SKM-1 (cell line): ENCODE results near the gene SERINC4.
"Not testable (repeated sequence)": the region's sequence is repeated elsewhere in the genome, so short reads cannot be mapped to it uniquely, and the experiment has no call there.

ENCODE experiments used
- DNase-seq: peaks from one replicate; lab custom pipeline; 2025; ENCODE audit not compliant: unreplicated experiment; lab: John Stamatoyannopoulos, UW

Gene SERINC4

GRCh38 chr15:43763819-43764446 lies 36.1 kb downstream of the SERINC4 start:
- no peak for DNase-seq

- DNase-seq, result no peak
Observed at GRCh38 chr15:43762824-43763223, 37.2 kb downstream of the SERINC4 start.

- no peak for DNase-seq
Observed at GRCh38 chr15:43751885-43752284, 48.1 kb downstream of the SERINC4 start.

- DNase-seq, result no peak
Observed at GRCh38 chr15:43749690-43750345, 50.2 kb downstream of the SERINC4 start.

GRCh38 chr15:43748376-43748775 lies 51.6 kb downstream of the SERINC4 start:
- DNase-seq, result no peak

GRCh38 chr15:43746903-43747309 lies 53.1 kb downstream of the SERINC4 start:
- DNase-seq, result not testable (repeated sequence)

GRCh38 chr15:43746245-43746902 lies 53.6 kb downstream of the SERINC4 start, which contains the start of gene PDIA3:
PDIA3 (plus strand) TSS chr15:43746438; CDS start chr15:43746540, 102 bp downstream.
- DNase-seq, result peak; percentile 65
